ENCODE results near the gene SP100. TPM values are rescaled to one million over a fixed set of nuclear protein-coding genes. Genes with fewer than 3 reads are reported as not detected.
A peak's percentile ranks its signal among the peaks of the same experiment; 100 is the strongest.

Gene SP100
- total RNA-seq, 1 donor from 2014 or later, result 433 TPM

- Mint-ChIP-seq H3K4me3 (no peak overlapping the region), H3K9me3 (no peaks in the 10 kb centered on the region), H3K27ac (peak overlapping the region; percentile 37), H3K27me3 (no peaks in the 10 kb centered on the region), H3K4me1 (peaks cover 42% of the 10 kb centered on the region), H3K36me3 (ENCODE audit: low read depth) (peaks cover 81% of the 10 kb centered on the region)
- intact Hi-C loops (cut with micrococcal nuclease), result loop anchor here (2.0 kb wide), 1 partner anchor 13 kb away; no protein-coding TSS in a partner anchor
- ChIA-PET CTCF (interaction anchor here (0.8 kb wide), 1 partner anchor 158 kb away, joined by 3 read pairs; no protein-coding TSS in a partner anchor), POLR2A (interaction anchor here (1.3 kb wide), 1 partner anchor 79 kb away, joined by 6 read pairs; no protein-coding TSS in a partner anchor)
- DNase-seq (no peak), ATAC-seq (ENCODE audit: low read depth) (no peak)
- TF ChIP-seq CTCF (IDR thresholded peaks at IDR 0.05), result no peak
Observed at GRCh38 chr2:230503798-230504197, 87.8 kb downstream of the SP100 start.

- Mint-ChIP-seq H3K4me3 (no peak overlapping the region), H3K4me1 (peaks cover 35% of the 10 kb centered on the region), H3K27ac (peak overlapping the region; percentile 50), H3K27me3 (no peaks in the 10 kb centered on the region), H3K36me3 (ENCODE audit: low read depth) (peaks cover 81% of the 10 kb centered on the region), H3K9me3 (no peaks in the 10 kb centered on the region)
- ATAC-seq (ENCODE audit: low read depth) (peak; percentile 62), DNase-seq (no peak)
- POLR2A ChIA-PET, result no interaction called here
- CTCF ChIA-PET, result no interaction called here
- intact Hi-C loops (cut with micrococcal nuclease), result no loop called here
- TF ChIP-seq CTCF (IDR thresholded peaks at IDR 0.05), result no peak
Observed at GRCh38 chr2:230505162-230505561, 89.2 kb downstream of the SP100 start.

- Mint-ChIP-seq H3K9me3 (no peaks in the 10 kb centered on the region), H3K36me3 (ENCODE audit: low read depth) (peaks cover 63% of the 10 kb centered on the region), H3K27me3 (no peaks in the 10 kb centered on the region), H3K27ac (peak overlapping the region; percentile 46), H3K4me3 (no peak overlapping the region), H3K4me1 (peaks cover 5% of the 10 kb centered on the region)
- TF ChIP-seq CTCF (IDR thresholded peaks at IDR 0.05), result no peak
- ATAC-seq (ENCODE audit: low read depth) (no peak), DNase-seq (no peak)
- intact Hi-C loops (cut with micrococcal nuclease), result no loop called here
- CTCF ChIA-PET, result no interaction called here
- POLR2A ChIA-PET, result interaction anchor here (0.7 kb wide), 1 partner anchor 26 kb away, joined by 3 read pairs; no protein-coding TSS in a partner anchor
Observed at GRCh38 chr2:230512955-230513748, 97.2 kb downstream of the SP100 start.

- H3K9me3 Mint-ChIP-seq, result peaks cover 12% of the 10 kb centered on the region
- ChIA-PET CTCF (no interaction called here), POLR2A (no interaction called here)
- peak overlapping the region; percentile 30 for H3K27ac Mint-ChIP-seq
- no peak for TF ChIP-seq CTCF (IDR thresholded peaks at IDR 0.05)
- H3K36me3 Mint-ChIP-seq (ENCODE audit: low read depth), result peaks cover 45% of the 10 kb centered on the region
- ATAC-seq (ENCODE audit: low read depth), result no peak
- peaks cover 10% of the 10 kb centered on the region for H3K4me1 Mint-ChIP-seq
- intact Hi-C loops (cut with micrococcal nuclease), result no loop called here
- no peak overlapping the region for H3K4me3 Mint-ChIP-seq
- H3K27me3 Mint-ChIP-seq, result no peaks in the 10 kb centered on the region
- no peak for DNase-seq
Observed at GRCh38 chr2:230520061-230520874, 104.3 kb downstream of the SP100 start.

GRCh38 chr2:230520875-230521155 lies 104.8 kb downstream of the SP100 start:
- ATAC-seq (ENCODE audit: low read depth) (no peak), DNase-seq (no peak)
- H3K27me3 Mint-ChIP-seq, result no peaks in the 10 kb centered on the region
- peaks cover 16% of the 10 kb centered on the region for H3K4me1 Mint-ChIP-seq
- intact Hi-C loops (cut with micrococcal nuclease), result no loop called here
- ChIA-PET CTCF (no interaction called here), POLR2A (no interaction called here)
- no peak for TF ChIP-seq CTCF (IDR thresholded peaks at IDR 0.05)
- H3K4me3 Mint-ChIP-seq, result no peak overlapping the region
- H3K27ac Mint-ChIP-seq, result peak overlapping the region; percentile 30
- H3K36me3 Mint-ChIP-seq (ENCODE audit: low read depth), result peaks cover 44% of the 10 kb centered on the region
- H3K9me3 Mint-ChIP-seq, result peaks cover 12% of the 10 kb centered on the region

Data from activated B cell treated with CpG ODN at 0.5 μM for 24 hours (primary cell).